ENCODE results near the gene PHF11.
A peak's percentile ranks its signal among the peaks of the same experiment; 100 is the strongest.

Gene PHF11

DNA sequence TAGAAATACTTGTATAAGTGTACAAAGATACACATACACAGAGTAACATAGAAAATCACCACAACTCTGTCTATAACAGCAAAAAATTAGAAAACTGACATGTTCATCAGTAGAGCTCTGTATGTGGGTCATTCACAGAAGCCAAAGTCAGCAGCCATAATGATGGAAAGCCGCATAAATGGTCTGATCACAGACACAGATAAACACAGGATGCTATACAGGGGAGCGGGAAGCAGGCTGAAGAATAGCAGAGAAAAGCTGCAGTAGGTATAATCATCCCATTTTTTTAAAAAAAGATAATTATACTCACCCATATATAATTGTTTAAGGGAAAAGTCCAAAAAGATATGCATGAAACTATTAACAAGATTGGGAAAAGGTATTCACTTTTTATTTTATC lies 58.1 kb downstream of the PHF11 start:
- Histone ChIP-seq H2AFZ (ENCODE audit: low read length) (no peak overlapping the region), H3K27ac (ENCODE audit: low read depth, low read length, poor library complexity, severe bottlenecking) (no peak overlapping the region)

DNA sequence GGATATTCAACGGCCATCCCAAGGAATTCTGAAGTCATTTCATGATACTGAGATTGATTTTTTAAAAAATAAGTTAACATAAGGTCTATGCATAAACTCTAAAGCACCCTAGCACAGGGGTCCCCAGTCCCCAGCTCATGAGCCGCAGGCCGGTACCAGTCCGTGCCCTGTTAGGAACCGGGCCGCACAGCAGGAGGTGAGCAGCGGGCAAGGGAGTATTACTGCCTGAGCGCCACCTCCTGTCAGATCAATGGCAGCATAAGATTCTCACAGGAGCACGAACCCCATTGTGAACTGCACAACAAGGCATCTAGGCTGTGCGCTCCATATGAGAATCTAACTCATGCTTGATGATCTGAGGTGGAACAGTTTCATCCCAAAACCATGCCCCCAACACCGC lies 58.6 kb downstream of the PHF11 start:
- H3K4me2 ChIP-seq (ENCODE audit: low read length), result no peak overlapping the region
- no peaks in the 10 kb centered on the region for H3K9me2 ChIP-seq (ENCODE audit: low read depth, low read length)
- no peaks in the 10 kb centered on the region for H3K27me3 ChIP-seq (ENCODE audit: insufficient read depth, low read length)
- peaks cover 96% of the 10 kb centered on the region for H3K36me3 ChIP-seq (ENCODE audit: insufficient read depth, low read length)
- no peaks in the 10 kb centered on the region for H3K4me1 ChIP-seq (ENCODE audit: insufficient read depth, low read length, severe bottlenecking)
- H3F3A ChIP-seq (ENCODE audit: insufficient read depth, low read length), result no peaks in the 10 kb centered on the region
- peak; percentile 36; the same call in 1 of the 2 replicates for TF ChIP-seq CTCF (IDR thresholded peaks at IDR 0.05; ENCODE audit: low read length)
- TF ChIP-seq EZH2 (IDR thresholded peaks at IDR 0.05; ENCODE audit: borderline replicate concordance, low read length), result no peak
- no peak overlapping the region for H2AFZ ChIP-seq (ENCODE audit: low read length)
- H3K79me2 ChIP-seq (ENCODE audit: insufficient read depth, low read length), result no peaks in the 10 kb centered on the region
- H3K9ac ChIP-seq (ENCODE audit: low read length), result no peak overlapping the region
- no peak overlapping the region for H3K27ac ChIP-seq (ENCODE audit: low read depth, low read length, poor library complexity, severe bottlenecking)
- H3K4me3 ChIP-seq (ENCODE audit: low read depth, low read length, poor library complexity, severe bottlenecking), result no peak overlapping the region
- no peaks in the 10 kb centered on the region for H4K20me1 ChIP-seq (ENCODE audit: insufficient read depth, low read length)
- no peaks in the 10 kb centered on the region for H3K9me3 ChIP-seq (ENCODE audit: low read length)

More for the DNA sequence above, 58.1 kb downstream of the PHF11 start:
- Histone ChIP-seq H3K36me3 (ENCODE audit: insufficient read depth, low read length) (peaks cover 96% of the 10 kb centered on the region), H3K27me3 (ENCODE audit: insufficient read depth, low read length) (no peaks in the 10 kb centered on the region), H3K4me2 (ENCODE audit: low read length) (no peak overlapping the region), H3K79me2 (ENCODE audit: insufficient read depth, low read length) (no peaks in the 10 kb centered on the region), H3F3A (ENCODE audit: insufficient read depth, low read length) (no peaks in the 10 kb centered on the region), H3K9ac (ENCODE audit: low read length) (no peak overlapping the region), H3K9me3 (ENCODE audit: low read length) (no peaks in the 10 kb centered on the region), H3K4me3 (ENCODE audit: low read depth, low read length, poor library complexity, severe bottlenecking) (no peak overlapping the region), H4K20me1 (ENCODE audit: insufficient read depth, low read length) (no peaks in the 10 kb centered on the region), H3K9me2 (ENCODE audit: low read depth, low read length) (no peaks in the 10 kb centered on the region), H3K4me1 (ENCODE audit: insufficient read depth, low read length, severe bottlenecking) (no peaks in the 10 kb centered on the region)
- TF ChIP-seq CTCF (IDR thresholded peaks at IDR 0.05; ENCODE audit: low read length), result no peak
- TF ChIP-seq EZH2 (IDR thresholded peaks at IDR 0.05; ENCODE audit: borderline replicate concordance, low read length), result no peak

DNA sequence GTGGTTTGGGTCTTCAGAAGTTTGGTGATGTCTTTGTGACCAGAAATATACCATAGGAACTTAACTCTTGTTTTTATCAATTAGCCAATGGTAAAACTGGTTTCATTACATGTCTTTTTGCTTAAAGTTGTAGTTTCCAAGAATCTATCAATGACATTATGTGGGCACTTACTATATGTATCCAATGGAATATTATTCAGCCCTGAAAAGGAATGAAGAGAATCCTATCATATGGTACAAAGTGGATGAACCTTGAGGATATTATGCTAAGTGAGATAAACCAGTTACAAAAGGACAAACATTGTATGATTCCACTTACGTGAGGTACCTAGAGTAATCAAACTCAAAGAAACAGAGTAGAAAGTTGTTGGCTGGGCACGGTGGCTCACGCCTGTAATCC lies 63.3 kb downstream of the PHF11 start:
- no peaks in the 10 kb centered on the region for H4K20me1 ChIP-seq (ENCODE audit: insufficient read depth, low read length)
- no peaks in the 10 kb centered on the region for H3K9me3 ChIP-seq (ENCODE audit: low read length)
- no peaks in the 10 kb centered on the region for H3F3A ChIP-seq (ENCODE audit: insufficient read depth, low read length)
- H3K4me2 ChIP-seq (ENCODE audit: low read length), result no peak overlapping the region
- H3K9ac ChIP-seq (ENCODE audit: low read length), result no peak overlapping the region
- H2AFZ ChIP-seq (ENCODE audit: low read length), result no peak overlapping the region
- no peak overlapping the region for H3K4me3 ChIP-seq (ENCODE audit: low read depth, low read length, poor library complexity, severe bottlenecking)
- H3K27me3 ChIP-seq (ENCODE audit: insufficient read depth, low read length), result no peaks in the 10 kb centered on the region
- peaks cover 79% of the 10 kb centered on the region for H3K36me3 ChIP-seq (ENCODE audit: insufficient read depth, low read length)
- H3K27ac ChIP-seq (ENCODE audit: low read depth, low read length, poor library complexity, severe bottlenecking), result no peak overlapping the region
- H3K79me2 ChIP-seq (ENCODE audit: insufficient read depth, low read length), result no peaks in the 10 kb centered on the region
- H3K4me1 ChIP-seq (ENCODE audit: insufficient read depth, low read length, severe bottlenecking), result no peaks in the 10 kb centered on the region
- H3K9me2 ChIP-seq (ENCODE audit: low read depth, low read length), result no peaks in the 10 kb centered on the region
- TF ChIP-seq EZH2 (IDR thresholded peaks at IDR 0.05; ENCODE audit: borderline replicate concordance, low read length), result no peak
- no peak for TF ChIP-seq CTCF (IDR thresholded peaks at IDR 0.05; ENCODE audit: low read length)
